Testis (tissue), 2 donors: ENCODE results near the gene SCMH1.

Experiments
- POLR2A ChIP-seq: fragments of 450-650 bp; IDR thresholded peaks from one replicate; pipeline ENCODE4 v1.6.1; 2017; ENCODE audit warnings: antibody characterized with exemption, mild to moderate bottlenecking, moderate library complexity
- TF ChIP-seq, protein P1 (sequence below), 3 experiments: fragments of 450-650 bp in 2 of 3; fragments of 200-600 bp in 1 of 3; sonication (generic) in 1 of 3; IDR thresholded peaks; one replicate each; pipeline ENCODE4 v1.5.1; 2016 to 2019; ENCODE audit warnings: antibody characterized with exemption in 3 of 3, mild to moderate bottlenecking in 2 of 3, moderate library complexity in 1 of 3

GRCh38 chr1:41032147-41032546, 210.0 kb downstream of the SCMH1 start:
- TF ChIP-seq, protein P1, sequence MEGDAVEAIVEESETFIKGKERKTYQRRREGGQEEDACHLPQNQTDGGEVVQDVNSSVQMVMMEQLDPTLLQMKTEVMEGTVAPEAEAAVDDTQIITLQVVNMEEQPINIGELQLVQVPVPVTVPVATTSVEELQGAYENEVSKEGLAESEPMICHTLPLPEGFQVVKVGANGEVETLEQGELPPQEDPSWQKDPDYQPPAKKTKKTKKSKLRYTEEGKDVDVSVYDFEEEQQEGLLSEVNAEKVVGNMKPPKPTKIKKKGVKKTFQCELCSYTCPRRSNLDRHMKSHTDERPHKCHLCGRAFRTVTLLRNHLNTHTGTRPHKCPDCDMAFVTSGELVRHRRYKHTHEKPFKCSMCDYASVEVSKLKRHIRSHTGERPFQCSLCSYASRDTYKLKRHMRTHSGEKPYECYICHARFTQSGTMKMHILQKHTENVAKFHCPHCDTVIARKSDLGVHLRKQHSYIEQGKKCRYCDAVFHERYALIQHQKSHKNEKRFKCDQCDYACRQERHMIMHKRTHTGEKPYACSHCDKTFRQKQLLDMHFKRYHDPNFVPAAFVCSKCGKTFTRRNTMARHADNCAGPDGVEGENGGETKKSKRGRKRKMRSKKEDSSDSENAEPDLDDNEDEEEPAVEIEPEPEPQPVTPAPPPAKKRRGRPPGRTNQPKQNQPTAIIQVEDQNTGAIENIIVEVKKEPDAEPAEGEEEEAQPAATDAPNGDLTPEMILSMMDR (IDR thresholded peaks at IDR 0.05): no peak
- no peak for TF ChIP-seq POLR2A
